ENCODE measurements around the gene EEF2K.

GRCh38 chr16:22326369-22326652 lies 120.2 kb downstream of the EEF2K start:
- TF ChIP-seq CBX8 (IDR thresholded peaks at IDR 0.05) (no peak), SMC3 (IDR thresholded peaks at IDR 0.05) (no peak), CTCF (IDR thresholded peaks at IDR 0.05) (no peak), POLR2A (IDR thresholded peaks at IDR 0.05; ENCODE audit: low read length) (no peak), POLR2AphosphoS2 (conservative IDR thresholded peaks at IDR 0.05; ENCODE audit: low read length) (no peak), RAD21 (conservative IDR thresholded peaks at IDR 0.05 in 1 of 2, IDR thresholded peaks at IDR 0.05 in 1 of 2) (no peak), CBX2 (IDR thresholded peaks at IDR 0.05; ENCODE audit: borderline replicate concordance, low read depth) (no peak), MAZ (IDR thresholded peaks at IDR 0.05; ENCODE audit: borderline replicate concordance, low read depth, low read length) (no peak), KDM5A (IDR thresholded peaks at IDR 0.05) (no peak), EP300 (IDR thresholded peaks at IDR 0.05) (no peak), ELK1 (IDR thresholded peaks at IDR 0.05; ENCODE audit: low read depth, low read length) (no peak), TFCP2L1 (CRISPR knock-in tag; IDR thresholded peaks at IDR 0.05) (no peak)
